D721Med (cell line): Measurements from ENCODE around the gene CLTCL1.

Experiments
- DNase-seq: peaks from one replicate; pipeline ENCODE4 v3.0.0; 2011; ENCODE audit warnings: low spot score; ENCODE audit not compliant: insufficient read length
- FAIRE-seq: peaks from 2 replicates; lab custom pipeline; 2011; peaks lifted over from hg19 to GRCh38; lab: Jason Lieb, UNC
- TF ChIP-seq, protein P1 (sequence below): IDR thresholded peaks from 2 replicates; pipeline ENCODE4 v1.5.1; 2012; ENCODE audit warnings: mild to moderate bottlenecking, control low read depth; ENCODE audit not compliant: insufficient read depth; ENCODE audit errors: missing control alignments

The CLTCL1 gene

DNA sequence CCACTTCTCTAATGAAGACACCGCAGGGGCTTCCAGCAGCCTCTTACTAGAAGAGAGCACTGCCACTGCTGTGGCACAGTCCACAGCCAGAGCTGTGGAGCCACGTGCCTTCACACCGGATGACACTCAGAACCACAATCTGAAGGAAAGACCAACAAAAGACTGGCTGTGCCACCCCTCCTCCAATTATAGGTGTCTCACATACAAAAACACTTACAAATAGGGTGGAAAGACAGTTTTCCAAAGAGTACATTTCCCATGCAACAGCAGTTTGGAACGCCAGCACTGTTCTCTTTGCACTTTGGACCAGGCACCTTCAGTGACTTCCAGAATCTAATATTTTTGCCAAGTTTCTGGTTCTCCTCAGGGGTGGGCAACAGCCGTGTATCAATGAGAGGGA is 74.9 kb downstream of the CLTCL1 start:
- DNase-seq, result no peak
- FAIRE-seq, result no peak
- TF ChIP-seq, protein P1, sequence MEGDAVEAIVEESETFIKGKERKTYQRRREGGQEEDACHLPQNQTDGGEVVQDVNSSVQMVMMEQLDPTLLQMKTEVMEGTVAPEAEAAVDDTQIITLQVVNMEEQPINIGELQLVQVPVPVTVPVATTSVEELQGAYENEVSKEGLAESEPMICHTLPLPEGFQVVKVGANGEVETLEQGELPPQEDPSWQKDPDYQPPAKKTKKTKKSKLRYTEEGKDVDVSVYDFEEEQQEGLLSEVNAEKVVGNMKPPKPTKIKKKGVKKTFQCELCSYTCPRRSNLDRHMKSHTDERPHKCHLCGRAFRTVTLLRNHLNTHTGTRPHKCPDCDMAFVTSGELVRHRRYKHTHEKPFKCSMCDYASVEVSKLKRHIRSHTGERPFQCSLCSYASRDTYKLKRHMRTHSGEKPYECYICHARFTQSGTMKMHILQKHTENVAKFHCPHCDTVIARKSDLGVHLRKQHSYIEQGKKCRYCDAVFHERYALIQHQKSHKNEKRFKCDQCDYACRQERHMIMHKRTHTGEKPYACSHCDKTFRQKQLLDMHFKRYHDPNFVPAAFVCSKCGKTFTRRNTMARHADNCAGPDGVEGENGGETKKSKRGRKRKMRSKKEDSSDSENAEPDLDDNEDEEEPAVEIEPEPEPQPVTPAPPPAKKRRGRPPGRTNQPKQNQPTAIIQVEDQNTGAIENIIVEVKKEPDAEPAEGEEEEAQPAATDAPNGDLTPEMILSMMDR, result no peak

DNA sequence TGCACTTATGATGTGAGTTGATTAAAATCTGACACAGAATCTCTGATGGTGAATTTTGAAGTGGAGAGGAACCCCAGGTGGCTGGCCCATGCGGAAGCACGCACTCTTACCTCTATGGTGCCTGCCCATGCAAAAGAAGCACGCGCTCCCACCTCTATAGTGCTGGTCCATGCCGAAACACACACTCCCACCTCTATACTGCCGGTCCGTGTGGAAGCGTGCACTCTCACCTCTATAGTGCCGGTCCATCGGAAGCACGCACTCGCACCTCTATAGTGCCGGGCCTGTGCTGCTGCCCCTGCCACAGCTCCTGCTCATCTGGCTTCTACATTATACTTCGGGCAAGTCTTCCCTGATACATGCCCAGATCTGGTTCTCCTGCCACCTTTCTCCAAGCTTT is 76.2 kb downstream of the CLTCL1 start:
- TF ChIP-seq, protein P1, result no peak
- DNase-seq (no peak), FAIRE-seq (no peak)

DNA sequence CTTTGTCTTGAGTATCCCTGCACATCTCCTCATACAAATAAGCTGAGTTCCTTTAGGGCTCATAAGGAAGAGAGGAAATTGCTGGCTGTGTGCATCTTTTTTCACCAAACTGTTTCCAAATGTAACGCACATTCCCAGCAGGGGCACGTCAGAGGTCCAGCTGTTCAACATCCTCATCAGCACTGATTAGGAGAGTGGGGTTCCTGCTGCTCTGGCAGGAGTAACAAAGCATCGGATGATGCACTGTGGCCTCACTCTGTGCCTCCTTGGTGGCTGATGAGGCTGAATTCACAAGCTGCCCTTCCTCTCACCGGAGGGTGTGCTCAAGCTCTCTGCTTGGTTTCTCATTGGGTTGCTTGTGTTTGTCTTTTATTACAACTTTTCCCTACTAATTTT is 77.4 kb downstream of the CLTCL1 start:
- FAIRE-seq (no peak), DNase-seq (no peak)
- TF ChIP-seq, protein P1, result no peak

DNA sequence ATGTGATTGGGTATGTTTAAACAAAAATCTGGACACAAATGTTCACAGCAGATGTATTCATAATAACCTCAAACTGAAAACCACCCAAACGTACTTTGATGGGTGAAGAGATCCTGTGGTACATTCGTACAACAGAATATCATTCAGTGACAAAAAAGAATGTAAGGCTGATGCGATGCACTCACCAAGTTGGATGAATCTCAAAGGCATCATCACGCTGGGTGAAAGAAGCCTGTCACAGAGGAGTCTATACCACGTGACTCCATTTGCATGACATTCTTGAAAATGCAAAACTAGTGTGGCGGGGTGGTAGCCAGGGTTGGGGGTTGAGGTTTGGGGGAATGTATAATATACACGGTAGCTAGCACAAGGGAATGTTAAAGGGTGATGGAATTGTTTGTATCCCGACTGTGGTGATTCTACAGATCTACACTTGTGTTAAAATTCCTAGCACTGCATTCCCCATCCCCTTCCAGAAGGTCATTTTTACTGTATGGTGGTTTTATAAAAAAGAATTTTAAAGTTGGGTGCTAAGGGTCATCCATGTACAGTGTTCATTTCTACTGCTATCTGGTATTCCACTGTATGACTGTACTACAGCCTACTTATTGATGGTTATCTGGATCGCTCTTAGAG is 78.0 kb downstream of the CLTCL1 start:
- no peak for DNase-seq
- no peak for FAIRE-seq
- TF ChIP-seq, protein P1, result no peak

DNA sequence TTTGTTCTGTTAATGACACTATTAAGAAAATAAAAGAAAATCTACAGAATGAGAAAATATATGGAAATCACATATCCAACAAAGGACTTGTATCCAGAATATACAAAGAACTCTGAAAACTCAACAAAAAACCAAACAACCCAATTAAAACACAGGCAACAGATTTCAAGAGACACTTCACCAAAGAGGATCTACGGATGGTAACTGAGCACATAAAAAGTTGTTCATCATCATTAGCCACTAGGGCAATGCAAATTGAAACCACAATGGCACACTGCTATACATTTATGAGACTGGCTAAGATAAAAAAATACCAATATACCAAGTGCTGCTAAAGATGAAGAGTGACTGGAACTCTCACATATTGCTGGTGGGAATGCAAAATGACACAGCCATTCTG is 78.5 kb downstream of the CLTCL1 start:
- FAIRE-seq (no peak), DNase-seq (no peak)
- TF ChIP-seq, protein P1, result no peak

DNA sequence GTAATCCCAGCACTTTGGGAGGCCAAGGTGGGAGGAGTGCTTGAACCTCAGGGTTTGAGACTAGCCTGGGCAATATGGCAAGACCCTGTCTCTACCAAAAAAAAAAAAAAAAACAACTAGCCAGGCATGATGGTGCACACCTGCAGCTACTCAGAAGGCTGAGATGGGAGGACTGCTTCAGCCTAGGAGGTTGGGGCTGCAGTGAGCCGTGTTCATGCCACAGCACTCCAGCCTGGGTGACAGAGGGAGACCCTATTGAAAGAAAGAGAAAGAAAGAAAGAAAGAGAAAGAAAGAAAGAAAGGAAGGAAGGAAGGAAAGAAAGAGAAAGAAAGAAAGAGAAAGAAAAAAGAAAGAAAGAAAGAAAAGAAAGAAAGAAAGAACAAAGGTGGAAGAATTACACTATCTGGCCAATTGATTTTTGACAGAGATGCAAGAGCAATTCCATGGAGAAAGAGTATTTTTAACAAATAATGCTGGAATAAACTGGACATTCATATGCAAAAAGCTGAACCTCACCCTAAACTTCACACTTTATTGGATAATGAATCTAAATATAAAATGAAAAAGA is 79.1 kb downstream of the CLTCL1 start:
- TF ChIP-seq, protein P1, result no peak
- DNase-seq, result no peak
- FAIRE-seq, result no peak

DNA sequence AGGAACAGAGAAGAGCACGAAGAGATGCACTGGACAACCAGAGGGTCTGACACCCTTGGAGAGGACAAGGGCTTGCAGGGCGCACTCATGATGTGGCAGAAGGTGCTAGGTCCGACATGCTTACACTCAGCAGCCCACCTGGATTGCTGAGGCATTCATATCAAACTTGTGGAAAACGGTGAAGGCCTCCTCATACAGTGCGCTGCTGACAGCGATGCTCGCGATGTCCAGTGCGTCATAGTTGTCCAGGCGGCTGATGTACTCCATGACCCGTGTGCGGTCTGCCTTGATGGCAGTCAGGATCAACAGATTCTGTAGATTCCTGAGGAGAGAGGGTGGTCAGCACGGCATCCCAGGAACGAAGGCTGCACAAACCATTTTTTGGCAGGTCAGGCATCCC is 81.3 kb downstream of the CLTCL1 start:
- FAIRE-seq (no peak), DNase-seq (no peak)
- TF ChIP-seq, protein P1, result no peak
